K562 treated with DMSO at 1 percent for 24 hours (cell line): ENCODE results near the gene USP53. TPM values are rescaled to one million over a fixed set of nuclear protein-coding genes. Genes with fewer than 3 reads are reported as not detected.

Experiments
- total RNA-seq: library from RNA; unstranded; fragments of 300-600 nt; gene quantifications from 2 replicates; pipeline ENCODE4 v1.2.3, GENCODE V29; 2022; ENCODE audit warnings: low read depth; ENCODE audit not compliant: insufficient read depth

USP53 gene
- 6.0 and 7.3 TPM in 2 replicates for total RNA-seq

GRCh38 chr4:119212234-119212963 lies at the start of gene USP53:
TSS of gene USP53 (plus strand) at chr4:119212713. CDS start at chr4:119239760, 27,047 bp downstream.

DNA sequence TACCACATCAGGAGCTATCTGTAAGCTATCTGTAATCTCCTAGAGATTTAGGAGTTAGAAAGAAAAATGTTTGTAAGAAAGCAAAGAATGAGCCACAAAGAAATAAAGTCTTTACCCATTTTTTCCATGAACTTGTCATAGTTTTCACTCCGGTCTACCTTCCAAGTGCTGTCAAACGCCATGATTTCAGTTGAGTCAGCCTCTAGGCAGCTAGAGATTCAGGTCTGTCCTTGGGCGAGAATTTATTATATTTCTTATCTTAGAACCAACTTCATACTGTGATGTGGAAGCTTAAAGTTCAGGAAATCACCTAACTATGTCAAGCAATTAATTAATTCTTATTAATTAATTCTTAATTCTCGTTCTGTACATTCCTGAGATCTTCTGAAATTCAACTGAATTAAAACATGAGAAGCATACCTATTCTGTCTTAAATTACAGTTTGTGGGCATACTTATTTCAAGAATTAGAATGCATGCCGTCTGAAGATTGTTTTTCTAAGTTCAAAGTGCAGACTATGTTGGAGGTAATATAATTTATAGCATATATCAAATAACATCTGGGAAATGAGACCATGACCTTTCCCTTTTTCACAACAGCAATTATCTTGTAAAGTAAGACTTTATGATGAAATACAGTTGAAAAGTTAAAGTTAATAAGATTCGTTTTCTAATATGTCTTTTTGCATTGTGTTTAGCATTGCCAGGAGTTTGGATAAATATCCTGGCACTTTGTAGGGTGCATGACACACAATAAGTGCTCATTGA lies 109.6 kb downstream of the USP53 start, which contains the start of gene FABP2:
Gene FABP2 (minus strand): TSS at position 218 of the 767 bp plus-strand sequence. CDS start 36 bp downstream, at position 182.

Other genes with a start within 250 kb of the USP53 start
- not detected in 2 replicates for gene MYOZ2, start 76.9 kb upstream of the USP53 start, total RNA-seq
- not detected in 2 replicates for gene FABP2, start 109.4 kb downstream of the USP53 start, total RNA-seq